Right kidney (tissue), 1 donor: Measurements from ENCODE around the gene WDR17.
"Not testable (repeated sequence)": the region's sequence is repeated elsewhere in the genome, so short reads cannot be mapped to it uniquely, and the experiment has no call there.

ENCODE experiments used
- DNase-seq: peaks from one replicate; pipeline ENCODE4 v3.0.0-alpha.2; 2016

The WDR17 gene

DNA sequence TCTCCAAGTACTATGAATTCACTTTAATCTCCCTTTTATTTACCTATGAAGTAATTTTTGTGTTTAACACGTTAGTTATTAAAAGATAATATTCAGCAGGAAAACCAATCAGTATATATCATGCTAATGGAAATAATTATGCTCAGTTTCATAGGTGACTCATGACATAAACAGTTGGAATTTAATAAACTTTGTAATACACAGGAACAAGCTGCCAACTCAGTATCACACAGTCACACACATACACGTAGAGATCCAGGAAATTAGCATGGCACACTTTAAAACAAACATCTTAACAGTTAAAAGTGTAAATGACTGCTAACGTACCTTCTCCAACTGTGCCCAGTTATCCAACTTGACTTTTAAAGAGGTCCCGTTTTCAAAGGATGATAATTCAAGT is 127.5 kb downstream of the WDR17 start:
- DNase-seq = no peak

GRCh38 chr4:176193938-176194337 is 128.3 kb downstream of the WDR17 start:
- no peak for DNase-seq

DNA sequence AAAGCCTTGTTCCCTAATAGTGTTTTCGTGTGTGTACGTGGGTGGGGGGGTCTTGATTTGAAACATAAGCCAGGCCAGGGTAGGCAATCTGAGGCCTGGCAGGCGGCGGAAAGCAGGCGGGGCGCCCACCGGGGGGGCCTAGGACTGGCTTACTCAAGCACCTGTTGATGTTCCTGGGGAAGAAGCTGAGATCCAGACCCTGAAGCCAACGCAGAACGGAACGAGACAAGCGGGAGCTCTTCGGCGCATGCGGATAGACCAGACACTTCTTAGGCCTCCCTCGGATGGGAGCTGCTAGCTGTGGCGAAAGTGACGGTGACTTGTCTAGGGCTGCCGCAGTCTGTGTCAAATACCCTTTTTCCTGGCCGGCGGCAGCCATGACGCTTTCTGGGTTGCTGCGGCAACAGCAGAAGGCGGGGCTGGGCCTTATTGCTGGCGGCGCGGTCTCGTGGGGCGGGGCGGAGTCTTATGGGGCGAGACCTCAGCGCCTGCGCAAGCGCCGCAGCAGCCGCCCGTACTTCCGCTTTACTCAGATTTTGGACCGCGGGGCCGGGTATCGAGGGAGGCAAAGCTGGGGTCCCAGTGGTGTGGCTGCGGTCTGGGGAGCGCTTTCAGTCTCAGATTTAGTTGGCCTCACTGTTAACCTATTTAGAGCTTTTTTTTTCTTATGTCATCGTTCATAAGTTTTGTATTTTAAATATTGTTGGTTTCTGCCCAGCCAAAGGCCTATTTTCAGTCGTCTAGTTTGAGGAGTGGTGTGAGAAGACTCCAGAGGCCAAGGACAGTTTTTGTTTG is 129.7 kb downstream of the WDR17 start, which contains the start of gene SPATA4:
TSS of gene SPATA4 (minus strand) at position 402 of the 795 bp plus-strand sequence. CDS start at position 379, 23 bp downstream.
- peak; percentile 85 for DNase-seq

DNA sequence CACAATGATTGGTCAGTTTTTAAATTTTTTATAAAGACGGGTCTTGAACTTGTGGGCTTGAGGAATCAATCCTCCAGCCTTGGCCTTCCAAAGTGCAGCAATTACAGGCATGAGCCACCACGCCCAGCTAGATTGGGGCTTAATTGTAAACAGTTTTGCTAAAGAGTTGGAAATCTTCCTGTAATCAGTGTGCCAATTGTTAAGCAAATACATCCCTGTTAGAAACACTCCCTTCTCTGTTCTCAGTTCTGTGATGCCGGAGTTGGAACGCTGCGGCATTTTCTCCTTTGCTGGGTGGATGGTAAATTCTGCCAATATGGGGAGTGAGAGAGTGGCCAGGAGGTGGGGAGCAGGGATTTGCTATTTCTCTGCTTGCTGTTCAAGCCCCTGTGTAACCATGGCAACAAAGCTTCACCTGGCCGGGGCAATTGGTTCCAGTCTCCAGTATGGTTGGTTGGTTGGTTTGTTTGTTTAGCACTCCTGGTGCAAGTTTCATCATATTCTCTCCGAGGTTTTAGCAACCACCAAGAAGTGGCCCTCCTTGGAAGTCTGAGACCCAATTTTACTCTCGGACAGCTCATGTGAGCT is 132.8 kb downstream of the WDR17 start:
- no peak for DNase-seq

DNA sequence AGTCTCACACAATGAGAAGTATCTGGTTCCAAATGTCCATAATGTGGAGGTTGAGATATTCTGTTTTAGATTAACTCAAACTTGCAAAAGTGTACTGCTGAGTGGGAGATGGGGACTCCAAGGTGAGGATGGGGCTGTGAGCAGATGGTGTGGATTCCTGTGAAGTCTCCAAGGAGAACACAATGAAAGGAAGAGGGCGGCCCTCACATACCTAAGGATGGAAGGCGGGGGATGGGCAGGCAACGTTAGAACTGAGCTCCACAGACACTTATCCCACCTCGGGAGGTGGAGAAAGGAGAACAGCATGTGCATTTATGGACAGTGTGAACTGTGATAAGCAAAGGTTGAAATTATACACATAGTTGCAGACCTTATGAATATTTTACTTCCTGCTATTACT is 139.7 kb downstream of the WDR17 start:
- no peak for DNase-seq

DNA sequence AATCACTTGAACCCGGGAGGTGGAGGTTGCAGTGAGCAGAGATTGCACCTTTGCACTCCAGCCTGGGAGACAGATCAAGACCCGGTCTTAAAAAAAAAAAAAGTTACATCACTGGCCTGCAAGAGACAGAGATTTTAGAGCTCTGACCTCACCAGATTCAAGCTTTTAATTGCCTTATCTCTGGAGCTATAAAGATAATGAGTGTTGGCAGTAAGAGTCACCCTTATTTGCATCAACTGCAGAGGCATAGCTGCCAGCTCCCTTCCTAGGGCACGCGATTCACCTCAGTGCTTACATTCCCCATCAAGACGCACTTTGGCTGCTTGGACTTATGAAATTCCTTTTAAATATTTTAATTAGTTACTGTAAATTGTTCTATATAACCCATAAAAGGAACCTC is 142.2 kb downstream of the WDR17 start:
- DNase-seq = no peak

GRCh38 chr4:176209535-176209934 is 143.9 kb downstream of the WDR17 start:
- DNase-seq = no peak

GRCh38 chr4:176210101-176210500 is 144.5 kb downstream of the WDR17 start:
- DNase-seq = no peak

DNA sequence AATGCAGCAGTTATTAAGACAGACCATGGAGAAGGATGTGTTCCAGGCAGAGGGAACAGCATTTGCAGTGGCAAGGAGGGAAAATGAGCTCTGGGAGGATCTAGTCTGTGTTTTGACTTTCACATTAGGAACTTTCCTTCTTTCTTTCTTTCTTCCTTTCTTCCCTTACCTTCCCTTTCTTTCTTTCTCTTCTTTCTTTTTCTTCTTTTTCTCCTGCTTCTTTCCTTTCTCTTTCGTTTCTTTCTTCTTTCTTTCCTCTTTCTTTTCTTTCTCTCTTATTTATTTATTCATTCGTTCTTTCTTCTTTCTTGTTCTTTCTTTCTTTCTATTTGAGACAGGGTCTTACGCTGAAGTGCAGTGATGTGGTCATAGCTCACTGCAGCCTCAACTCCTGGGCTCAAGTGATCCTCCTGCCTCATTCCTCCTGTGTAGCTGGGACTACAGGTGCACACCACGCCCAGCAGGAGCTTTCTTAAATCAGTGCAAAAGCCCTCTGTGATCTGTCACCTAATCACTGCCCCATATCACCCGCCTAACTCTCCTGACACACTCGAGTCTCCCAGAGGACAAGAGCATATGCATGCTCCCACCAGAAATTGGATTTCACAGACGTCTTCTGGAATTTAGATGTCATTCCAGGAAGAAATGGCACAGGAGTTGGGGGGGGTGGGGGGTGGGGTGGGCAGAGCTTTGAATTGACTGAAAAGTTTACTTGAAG is 145.1 kb downstream of the WDR17 start:
- DNase-seq = no peak

DNA sequence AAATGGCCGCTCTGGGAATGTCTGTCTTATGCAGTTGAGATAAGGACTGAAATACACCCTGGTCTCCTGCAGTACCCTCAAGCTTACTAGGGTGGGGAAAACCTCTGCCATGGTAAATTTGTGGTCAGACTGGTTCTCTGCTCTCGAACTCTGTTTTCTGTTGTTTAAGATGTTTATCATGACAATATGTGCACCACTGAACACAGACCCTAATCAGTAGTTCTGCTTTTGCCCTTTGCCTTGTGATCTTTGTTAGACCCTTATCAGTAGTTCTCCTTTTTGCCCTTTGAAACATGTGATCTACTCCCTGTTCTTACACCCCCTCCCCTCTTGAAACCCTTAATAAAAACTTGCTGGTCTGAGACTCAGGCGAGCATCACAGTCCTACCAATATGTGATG is 146.7 kb downstream of the WDR17 start:
- not testable (repeated sequence) for DNase-seq

DNA sequence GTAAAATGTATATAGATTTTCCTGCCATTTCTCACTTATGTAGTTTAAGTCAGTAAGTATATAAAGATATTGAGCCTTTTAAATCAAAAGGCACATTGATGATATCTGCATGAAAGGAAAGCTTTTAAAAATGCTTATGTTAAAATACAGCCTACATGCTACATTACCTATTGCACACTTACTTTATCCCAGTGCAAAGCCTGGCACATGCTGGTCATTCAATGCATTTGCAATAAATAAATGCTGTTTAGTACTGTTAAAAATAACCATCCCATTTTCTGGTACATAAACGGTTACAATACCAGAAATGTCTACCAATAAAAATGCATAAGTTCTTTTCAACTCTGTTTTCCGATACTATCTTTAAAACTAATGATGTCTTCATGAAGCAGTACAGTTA is 151.9 kb downstream of the WDR17 start:
- no peak for DNase-seq

DNA sequence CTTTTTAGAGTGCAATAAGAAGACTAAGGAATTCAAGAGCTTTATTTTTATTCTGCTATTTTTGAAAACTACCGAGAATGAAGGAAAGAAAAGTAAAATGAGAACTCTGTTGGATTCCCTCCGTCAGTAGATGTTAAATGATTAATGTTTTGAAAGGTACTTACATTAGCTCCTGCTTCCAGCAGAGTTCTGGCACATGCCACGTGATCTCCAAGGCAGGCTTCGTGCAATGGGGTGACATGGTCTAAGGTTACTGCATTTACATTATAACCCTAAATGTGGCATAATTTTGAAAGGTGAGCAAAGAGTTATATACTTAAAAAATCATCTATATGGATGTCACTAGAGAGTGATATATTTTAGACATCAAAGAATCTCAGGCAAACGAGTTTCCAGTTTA is 156.5 kb downstream of the WDR17 start:
- DNase-seq = no peak

GRCh38 chr4:176223561-176223960 is 157.9 kb downstream of the WDR17 start:
- no peak for DNase-seq

- DNase-seq = no peak
Measured at GRCh38 chr4:176226736-176227135, 161.1 kb downstream of the WDR17 start.

DNA sequence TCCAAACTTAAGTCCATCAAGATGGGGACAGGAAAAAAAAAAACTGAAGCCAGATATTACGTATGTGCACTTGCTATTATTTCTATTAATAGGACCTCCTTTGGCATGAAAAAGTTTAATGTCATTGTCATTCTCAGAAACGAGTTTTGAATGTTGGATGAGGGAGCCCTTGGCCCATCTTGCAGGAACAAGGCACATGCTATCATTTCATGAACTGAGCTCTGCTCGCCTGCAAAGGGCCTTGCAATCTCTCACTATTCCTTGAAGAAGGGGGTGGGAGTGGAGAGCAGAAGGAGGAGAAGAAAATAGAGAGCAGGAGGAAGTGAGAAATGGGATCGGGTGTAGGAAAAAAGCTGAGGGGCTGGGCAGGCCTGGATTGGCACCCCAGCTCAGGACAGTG is 164.0 kb downstream of the WDR17 start:
- no peak for DNase-seq
